ENCODE data around the gene PTCD1. TPM values are rescaled to one million over a fixed set of nuclear protein-coding genes. Genes with fewer than 3 reads are reported as not detected.

Gene PTCD1
- total RNA-seq, 4 donors from 2014 or later, result 8.5 to 14.2 (median 9.5) TPM

GRCh38 chr7:99456288-99456687 lies 17.7 kb upstream of the PTCD1 start:
- H3K4me3 ChIP-seq (ENCODE audit: low read depth, poor library complexity, severe bottlenecking), result no peak overlapping the region
- 75 to 76% methylated on average over 13 of the region's 13 CpGs for WGBS, 2 donors
- TF ChIP-seq POLR2A (IDR thresholded peaks at IDR 0.05), result no peak
- TF ChIP-seq, protein P1, sequence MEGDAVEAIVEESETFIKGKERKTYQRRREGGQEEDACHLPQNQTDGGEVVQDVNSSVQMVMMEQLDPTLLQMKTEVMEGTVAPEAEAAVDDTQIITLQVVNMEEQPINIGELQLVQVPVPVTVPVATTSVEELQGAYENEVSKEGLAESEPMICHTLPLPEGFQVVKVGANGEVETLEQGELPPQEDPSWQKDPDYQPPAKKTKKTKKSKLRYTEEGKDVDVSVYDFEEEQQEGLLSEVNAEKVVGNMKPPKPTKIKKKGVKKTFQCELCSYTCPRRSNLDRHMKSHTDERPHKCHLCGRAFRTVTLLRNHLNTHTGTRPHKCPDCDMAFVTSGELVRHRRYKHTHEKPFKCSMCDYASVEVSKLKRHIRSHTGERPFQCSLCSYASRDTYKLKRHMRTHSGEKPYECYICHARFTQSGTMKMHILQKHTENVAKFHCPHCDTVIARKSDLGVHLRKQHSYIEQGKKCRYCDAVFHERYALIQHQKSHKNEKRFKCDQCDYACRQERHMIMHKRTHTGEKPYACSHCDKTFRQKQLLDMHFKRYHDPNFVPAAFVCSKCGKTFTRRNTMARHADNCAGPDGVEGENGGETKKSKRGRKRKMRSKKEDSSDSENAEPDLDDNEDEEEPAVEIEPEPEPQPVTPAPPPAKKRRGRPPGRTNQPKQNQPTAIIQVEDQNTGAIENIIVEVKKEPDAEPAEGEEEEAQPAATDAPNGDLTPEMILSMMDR (IDR thresholded peaks at IDR 0.05), result no peak
- DNase-seq (ENCODE audit: low spot score in 2 of 2), result no peak
- intact Hi-C loops (cut with DNase I; ENCODE audit: low total_unique reads), result no loop called here

- no peak for DNase-seq (ENCODE audit: low spot score in 2 of 2)
- no peak overlapping the region for H3K4me3 ChIP-seq (ENCODE audit: low read depth, poor library complexity, severe bottlenecking)
- intact Hi-C loops (cut with DNase I; ENCODE audit: low total_unique reads), result no loop called here
- 76 to 84% methylated on average over 9 of the region's 9 CpGs for WGBS, 2 donors
- no peak for TF ChIP-seq POLR2A (IDR thresholded peaks at IDR 0.05)
- TF ChIP-seq, protein P1 (IDR thresholded peaks at IDR 0.05), result no peak
Observed at GRCh38 chr7:99455874-99456273, 17.3 kb upstream of the PTCD1 start.

- no peak overlapping the region for H3K4me3 ChIP-seq (ENCODE audit: low read depth, poor library complexity, severe bottlenecking)
- no peak for DNase-seq (ENCODE audit: low spot score in 2 of 2)
- WGBS, 2 donors, result 64 to 72% methylated on average over 11 of the region's 11 CpGs
- TF ChIP-seq, protein P1 (IDR thresholded peaks at IDR 0.05), result no peak
- no peak for TF ChIP-seq POLR2A (IDR thresholded peaks at IDR 0.05)
- intact Hi-C loops (cut with DNase I; ENCODE audit: low total_unique reads), result no loop called here
Observed at GRCh38 chr7:99453105-99453504, 14.5 kb upstream of the PTCD1 start.

- TF ChIP-seq POLR2A (IDR thresholded peaks at IDR 0.05), result no peak
- TF ChIP-seq, protein P1 (IDR thresholded peaks at IDR 0.05), result no peak
- no peak overlapping the region for H3K4me3 ChIP-seq (ENCODE audit: low read depth, poor library complexity, severe bottlenecking)
- intact Hi-C loops (cut with DNase I; ENCODE audit: low total_unique reads), result no loop called here
- no peak for DNase-seq (ENCODE audit: low spot score in 2 of 2)
- WGBS, 2 donors, result 84 to 90% methylated on average over 11 to 13 of the region's 13 CpGs
Observed at GRCh38 chr7:99452541-99452940, 13.9 kb upstream of the PTCD1 start.

DNA sequence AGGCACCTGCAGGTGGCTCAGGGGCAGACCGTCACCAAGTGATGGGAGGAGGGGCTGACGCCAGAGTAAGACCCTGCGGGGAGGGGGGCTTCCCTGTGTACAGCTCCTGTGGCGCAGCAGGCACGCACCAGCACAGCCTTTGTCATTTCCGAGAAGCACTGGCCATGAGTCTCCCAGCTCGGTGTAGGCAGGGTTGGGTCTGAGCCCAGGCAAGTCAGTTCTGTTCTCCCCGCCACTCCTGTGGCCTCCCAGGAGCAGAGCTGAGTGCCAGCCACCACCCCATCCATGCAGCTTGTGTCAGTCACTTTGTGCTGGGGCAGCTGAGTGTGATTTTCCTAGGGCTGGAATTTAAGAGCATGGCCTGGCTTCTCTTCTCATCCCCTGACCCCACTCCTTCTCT lies 13.3 kb upstream of the PTCD1 start:
- 59 to 62% methylated on average over 8 of the region's 8 CpGs for WGBS, 2 donors
- no peak overlapping the region for H3K4me3 ChIP-seq (ENCODE audit: low read depth, poor library complexity, severe bottlenecking)
- TF ChIP-seq POLR2A (IDR thresholded peaks at IDR 0.05), result no peak
- TF ChIP-seq, protein P1 (IDR thresholded peaks at IDR 0.05), result no peak
- intact Hi-C loops (cut with DNase I; ENCODE audit: low total_unique reads), result no loop called here
- no peak for DNase-seq (ENCODE audit: low spot score in 2 of 2)

DNA sequence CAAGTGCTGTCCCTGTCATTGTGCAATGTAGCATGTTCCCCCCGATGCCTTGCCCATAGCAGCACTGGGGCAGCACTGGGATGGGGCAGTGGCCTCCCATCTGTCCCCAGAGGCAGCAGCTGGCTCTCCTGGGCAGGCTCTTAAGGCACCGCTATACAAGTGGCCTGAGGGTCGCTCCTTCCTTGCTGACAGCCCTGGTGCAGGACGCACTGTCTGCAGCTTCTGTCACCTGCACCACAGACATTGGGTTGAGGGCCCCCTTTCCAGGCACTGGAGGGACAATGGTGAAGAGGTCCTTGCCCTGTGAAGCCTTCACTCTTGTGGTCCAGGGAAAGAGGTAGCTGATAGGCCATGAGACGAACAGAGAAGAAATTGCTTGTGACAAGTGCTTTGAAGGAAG lies 10.7 kb upstream of the PTCD1 start:
- DNase-seq (ENCODE audit: low spot score in 2 of 2), result no peak
- 92% methylated on average over 3 to 5 of the region's 5 CpGs for WGBS, 2 donors
- intact Hi-C loops (cut with DNase I; ENCODE audit: low total_unique reads), result no loop called here
- no peak for TF ChIP-seq POLR2A (IDR thresholded peaks at IDR 0.05)
- TF ChIP-seq, protein P1 (IDR thresholded peaks at IDR 0.05), result no peak
- H3K4me3 ChIP-seq (ENCODE audit: low read depth, poor library complexity, severe bottlenecking), result no peak overlapping the region

Measured in lower leg skin (tissue), 4 donors.